GM12878 (cell line): ENCODE data around the gene AKR1B15. TPM values are rescaled to one million over a fixed set of nuclear protein-coding genes. Genes with fewer than 3 reads are reported as not detected.
A peak's percentile ranks its signal among the peaks of the same experiment; 100 is the strongest.

Experiments used
- ATAC-seq: fragments of 200-7000 bp; cut with Tn5 transposase; 3 replicates; pipeline ENCODE4 v1.9.1; 2020; ENCODE audit warnings: mild to moderate bottlenecking, moderate library complexity
- BruUV-seq: library from RNA; stranded (reverse); fragments of 400-500 nt; replicated peaks from 2 replicates; lab custom pipeline; 2021; lab: Mats Ljungman, UMichigan
- CTCF ChIA-PET: fragments of 300-600 bp; sonication (Branson Sonifier 250); formaldehyde crosslinking; extraction: SDS; loops from one replicate; lab custom pipeline; 2021; ENCODE audit warnings: inconsistent platforms; lab: Yijun Ruan, JAX
- POLR2A ChIA-PET: fragments of 350-600 bp; formaldehyde crosslinking; extraction: SDS; loops from one replicate; lab custom pipeline; 2021; ENCODE audit warnings: inconsistent platforms; lab: Charles Lee
- RAD21 ChIA-PET: fragments of 300-600 bp; sonication (Branson Sonifier 250); formaldehyde crosslinking; loops from one replicate; lab custom pipeline; 2023; ENCODE audit warnings: antibody characterized with exemption; ENCODE audit not compliant: unreplicated experiment; lab: Charles Lee
- SMC1A ChIA-PET: fragments of 300-600 bp; sonication (Branson Sonifier 250); formaldehyde crosslinking; loops from one replicate; lab custom pipeline; 2023; ENCODE audit not compliant: unreplicated experiment, uncharacterized antibody; lab: Charles Lee
- DNase-seq: peaks from one replicate; pipeline ENCODE4 v3.0.0-alpha.2; 2011; ENCODE audit warnings: low read depth, low spot score
- FAIRE-seq: peaks from 3 replicates; lab custom pipeline; 2011; peaks lifted over from hg19 to GRCh38; lab: Jason Lieb, UNC
- H2AFZ ChIP-seq: 2 replicates; pipeline ENCODE4 v1.6.0; 2011; ENCODE audit warnings: low read depth, low read length, control low read depth; ENCODE audit not compliant: control insufficient read depth
- H3K27ac ChIP-seq: 2 replicates; pipeline ENCODE4 v1.5.1; 2011; ENCODE audit warnings: control low read depth; ENCODE audit not compliant: control insufficient read depth, insufficient read depth
- H3K27me3 ChIP-seq, 2 experiments: replicated peaks in 1 of 2; 2 replicates each; pipeline versions ENCODE4 v1.6.0 to v1.6.1; 2011; ENCODE audit warnings: low read length in 1 of 2; ENCODE audit not compliant: control insufficient read depth in 2 of 2, insufficient read depth in 2 of 2
- H3K36me3 ChIP-seq, 2 experiments: 2 replicates each; pipeline ENCODE4 v1.5.1; 2011; ENCODE audit warnings: low read length in 1 of 2; ENCODE audit not compliant: control insufficient read depth in 2 of 2, insufficient read depth in 2 of 2
- H3K4me1 ChIP-seq: 2 replicates; pipeline ENCODE4 v1.6.1; 2011; ENCODE audit warnings: mild to moderate bottlenecking, low read length, moderate library complexity, mixed read lengths; ENCODE audit not compliant: control insufficient read depth, insufficient read depth
- H3K4me2 ChIP-seq: 2 replicates; pipeline ENCODE4 v1.6.0; 2011; ENCODE audit warnings: control low read depth; ENCODE audit not compliant: control insufficient read depth, insufficient read depth
- H3K4me3 ChIP-seq: fragments of 200-600 bp; sonication (generic); 2 replicates; pipeline ENCODE4 v1.5.1; 2016
- H3K79me2 ChIP-seq: 2 replicates; pipeline ENCODE4 v1.6.0; 2011; ENCODE audit warnings: low read length; ENCODE audit not compliant: control insufficient read depth, insufficient read depth
- H3K9ac ChIP-seq: 2 replicates; pipeline ENCODE4 v1.8.0; 2011; ENCODE audit warnings: low read length, control low read depth, mixed read lengths; ENCODE audit not compliant: control insufficient read depth, insufficient read depth
- H3K9me3 ChIP-seq: replicated peaks from 3 replicates; pipeline ENCODE4 v1.5.1; 2011; ENCODE audit warnings: mild to moderate bottlenecking, low read length; ENCODE audit not compliant: control insufficient read depth, insufficient read depth
- H4K20me1 ChIP-seq: 2 replicates; pipeline ENCODE4 v1.6.0; 2011; ENCODE audit not compliant: control insufficient read depth, insufficient read depth
- ETV6 ChIP-seq, 2 experiments: fragments of 450-650 bp in 1 of 2; IDR thresholded peaks in 1 of 2; conservative IDR thresholded peaks in 1 of 2; 2 replicates each; pipeline ENCODE4 v1.6.1; 2014; ENCODE audit warnings: antibody characterized with exemption in 1 of 2, borderline replicate concordance in 1 of 2, low read depth in 1 of 2, mild to moderate bottlenecking in 1 of 2, moderate library complexity in 1 of 2
- HDGF ChIP-seq: fragments of 450-650 bp; IDR thresholded peaks from 2 replicates; pipeline ENCODE4 v1.6.1; 2016; ENCODE audit warnings: antibody characterized with exemption
- JUNB ChIP-seq: IDR thresholded peaks from 2 replicates; pipeline ENCODE4 v1.6.1; 2016; ENCODE audit warnings: antibody characterized with exemption, mild to moderate bottlenecking
- MTA3 ChIP-seq: IDR thresholded peaks from 2 replicates; pipeline ENCODE4 v1.6.1; 2012; ENCODE audit warnings: low read length, inconsistent platforms, borderline replicate concordance
- NBN ChIP-seq: fragments of 450-650 bp; IDR thresholded peaks from 2 replicates; pipeline ENCODE4 v1.6.1; 2016
- NR2C2 ChIP-seq: IDR thresholded peaks from 2 replicates; pipeline ENCODE4 v1.6.1; 2011; ENCODE audit warnings: borderline replicate concordance, low read depth; ENCODE audit not compliant: control insufficient read depth, insufficient read length
- PAX8 ChIP-seq: fragments of 450-650 bp; IDR thresholded peaks from 2 replicates; pipeline ENCODE4 v1.6.1; 2017; ENCODE audit warnings: mild to moderate bottlenecking, moderate library complexity
- POLR2AphosphoS5 ChIP-seq: IDR thresholded peaks from 2 replicates; pipeline ENCODE4 v1.6.1; 2011; ENCODE audit warnings: mild to moderate bottlenecking, low read length, inconsistent platforms
- SMAD5 ChIP-seq: IDR thresholded peaks from 2 replicates; pipeline ENCODE4 v1.6.1; 2016; ENCODE audit warnings: antibody characterized with exemption, low read depth
- TAF1 ChIP-seq: IDR thresholded peaks from 2 replicates; pipeline ENCODE4 v1.6.1; 2011; ENCODE audit warnings: mild to moderate bottlenecking, low read depth, low read length, borderline replicate concordance
- YY1 ChIP-seq: IDR thresholded peaks from 2 replicates; pipeline ENCODE4 v1.6.1; 2011; ENCODE audit warnings: low read depth, mild to moderate bottlenecking, low read length
- ZNF274 ChIP-seq: IDR thresholded peaks from one replicate; pipeline ENCODE4 v1.8.0; 2011; ENCODE audit not compliant: insufficient read length, insufficient read depth
- WGBS: methylation state at CpG from one replicate; pipeline ENCODE4 v1.1.6; 2016; ENCODE audit warnings: low lambda C conversion rate; ENCODE audit not compliant: insufficient replicate concordance, insufficient coverage; ENCODE audit errors: missing lambda C conversion rate; 5-methylcytosine and 5-hydroxymethylcytosine counted together
- in situ Hi-C: fragments of 300-500 bp; cut with MboI; formaldehyde crosslinking; loops from 9 replicates; pipeline ENCODE4 v1.14.3; 2018; ENCODE audit warnings: mixed read lengths
- intact Hi-C: fragments of 100-400 bp; cut with micrococcal nuclease; formaldehyde crosslinking; loops from one replicate; pipeline ENCODE4 v1.14.2; 2022; ENCODE audit not compliant: unreplicated experiment
- polyA plus RNA-seq, 11 experiments: library from polyadenylated mRNA; depleted of rRNA in 4 of 11; unstranded in 6 of 11; stranded (reverse) in 5 of 11; fragments of >200 nt; fragmentation: Nextera tagmentation in 4 of 11; fragmentation: Illumina TruSeq in 1 of 11; extraction: Ambion mirVana in 4 of 11; extraction: Trizol in 1 of 11; gene quantifications; 1 replicate in 1 of 11; 2 replicates in 10 of 11; pipeline versions ENCODE4 v1.2.1 to v1.2.3, GENCODE V29; 2011 to 2016; ENCODE audit warnings: inconsistent platforms in 2 of 11, missing spikeins in 2 of 11, low read depth in 1 of 11
- total RNA-seq, 4 experiments: library from RNA; depleted of rRNA in 3 of 4; stranded (reverse); fragments of >200 nt in 3 of 4; fragmentation: Illumina TruSeq in 1 of 4; extraction: Trizol in 1 of 4; gene quantifications; 2 replicates each; pipeline versions ENCODE4 v1.2.1 to v1.2.3, GENCODE V29; 2013 to 2021
- TF ChIP-seq, protein P1 (sequence below): fragments of 450-650 bp; IDR thresholded peaks from 2 replicates; pipeline ENCODE4 v1.6.1; 2017; ENCODE audit warnings: mild to moderate bottlenecking, moderate library complexity
- TF ChIP-seq, protein P2 (sequence below): fragments of 150-350 bp; IDR thresholded peaks from 2 replicates; pipeline ENCODE4 v1.6.1; 2014; ENCODE audit warnings: mild to moderate bottlenecking, low read depth, low read length

AKR1B15 gene
- total and polyA plus RNA-seq, 10 of the 15 experiments (the other 5 are each of a cell fraction or from before 2014, with no cell fraction given) = 0.06 TPM; not detected in 9

DNA sequence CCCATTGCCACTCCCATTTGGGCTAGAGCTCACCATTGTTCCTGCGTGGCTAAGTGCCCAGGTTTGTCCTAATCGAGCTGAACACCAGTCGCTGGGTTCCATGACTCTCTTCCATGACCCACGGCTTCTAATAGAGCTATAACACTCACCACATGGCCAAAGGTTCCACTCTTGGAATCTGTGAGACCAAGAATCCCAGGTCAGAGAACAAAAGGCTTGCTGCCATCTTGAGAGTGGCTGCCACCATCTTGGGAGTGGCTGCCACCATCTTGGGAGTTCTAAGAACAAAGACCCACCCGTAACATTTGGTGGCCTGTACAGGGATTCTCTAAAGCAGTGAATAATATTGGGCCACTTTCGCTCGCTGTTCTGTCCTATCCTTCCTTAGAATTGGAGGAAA, 37.0 kb downstream of the AKR1B15 start:
- ChIA-PET RAD21 (no interaction called here), SMC1A (no interaction called here)

DNA sequence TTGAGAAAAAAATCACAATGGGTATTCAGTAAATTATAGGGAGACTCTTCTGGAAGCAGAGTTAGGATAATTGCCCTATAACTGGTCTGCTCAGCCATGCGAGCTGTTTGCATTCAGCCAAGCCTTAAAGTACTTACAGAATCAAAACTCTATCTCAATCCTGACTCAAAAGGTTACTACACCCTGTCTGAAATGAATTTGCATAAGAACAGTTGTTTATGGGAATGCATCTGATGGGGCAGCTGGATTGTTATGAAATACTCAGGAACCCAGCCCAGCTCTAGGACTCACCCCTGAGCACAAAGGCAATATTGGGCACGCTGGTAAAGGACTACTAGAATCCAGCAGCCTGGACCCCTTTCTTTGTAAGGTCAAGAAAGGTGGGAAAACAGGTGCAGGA, 38.8 kb downstream of the AKR1B15 start:
- WGBS = 19% methylated on average over 2 of the region's 2 CpGs
- RAD21 ChIA-PET = no interaction called here
- Histone ChIP-seq H3K9me3 (no peaks in the 10 kb centered on the region), H4K20me1 (no peaks in the 10 kb centered on the region), H3K4me2 (no peak overlapping the region), H3K27ac (no peak overlapping the region), H3K9ac (no peak overlapping the region), H3K4me3 (no peak overlapping the region), H3K36me3 (no peaks in the 10 kb centered on the region), H3K4me1 (no peaks in the 10 kb centered on the region), H3K27me3 (no peaks in the 10 kb centered on the region), H3K79me2 (no peaks in the 10 kb centered on the region), H2AFZ (no peak overlapping the region)
- intact Hi-C loops (no loop called here), in situ Hi-C loops (no loop called here)
- SMC1A ChIA-PET = no interaction called here
- DNase-seq (no peak), ATAC-seq (no peak), FAIRE-seq (no peak)
- no TSS peak for BruUV-seq
- CTCF ChIA-PET = no interaction called here
- POLR2A ChIA-PET = no interaction called here
- TF ChIP-seq TAF1 (no peak), MTA3 (no peak), JUNB (no peak), ZNF274 (no peak), POLR2AphosphoS5 (no peak), NBN (no peak), PAX8 (no peak), SMAD5 (no peak), NR2C2 (no peak), HDGF (no peak)
- TF ChIP-seq, protein P1, sequence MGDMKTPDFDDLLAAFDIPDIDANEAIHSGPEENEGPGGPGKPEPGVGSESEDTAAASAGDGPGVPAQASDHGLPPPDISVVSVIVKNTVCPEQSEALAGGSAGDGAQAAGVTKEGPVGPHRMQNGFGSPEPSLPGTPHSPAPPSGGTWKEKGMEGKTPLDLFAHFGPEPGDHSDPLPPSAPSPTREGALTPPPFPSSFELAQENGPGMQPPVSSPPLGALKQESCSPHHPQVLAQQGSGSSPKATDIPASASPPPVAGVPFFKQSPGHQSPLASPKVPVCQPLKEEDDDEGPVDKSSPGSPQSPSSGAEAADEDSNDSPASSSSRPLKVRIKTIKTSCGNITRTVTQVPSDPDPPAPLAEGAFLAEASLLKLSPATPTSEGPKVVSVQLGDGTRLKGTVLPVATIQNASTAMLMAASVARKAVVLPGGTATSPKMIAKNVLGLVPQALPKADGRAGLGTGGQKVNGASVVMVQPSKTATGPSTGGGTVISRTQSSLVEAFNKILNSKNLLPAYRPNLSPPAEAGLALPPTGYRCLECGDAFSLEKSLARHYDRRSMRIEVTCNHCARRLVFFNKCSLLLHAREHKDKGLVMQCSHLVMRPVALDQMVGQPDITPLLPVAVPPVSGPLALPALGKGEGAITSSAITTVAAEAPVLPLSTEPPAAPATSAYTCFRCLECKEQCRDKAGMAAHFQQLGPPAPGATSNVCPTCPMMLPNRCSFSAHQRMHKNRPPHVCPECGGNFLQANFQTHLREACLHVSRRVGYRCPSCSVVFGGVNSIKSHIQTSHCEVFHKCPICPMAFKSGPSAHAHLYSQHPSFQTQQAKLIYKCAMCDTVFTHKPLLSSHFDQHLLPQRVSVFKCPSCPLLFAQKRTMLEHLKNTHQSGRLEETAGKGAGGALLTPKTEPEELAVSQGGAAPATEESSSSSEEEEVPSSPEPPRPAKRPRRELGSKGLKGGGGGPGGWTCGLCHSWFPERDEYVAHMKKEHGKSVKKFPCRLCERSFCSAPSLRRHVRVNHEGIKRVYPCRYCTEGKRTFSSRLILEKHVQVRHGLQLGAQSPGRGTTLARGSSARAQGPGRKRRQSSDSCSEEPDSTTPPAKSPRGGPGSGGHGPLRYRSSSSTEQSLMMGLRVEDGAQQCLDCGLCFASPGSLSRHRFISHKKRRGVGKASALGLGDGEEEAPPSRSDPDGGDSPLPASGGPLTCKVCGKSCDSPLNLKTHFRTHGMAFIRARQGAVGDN = no peak
- TF ChIP-seq, protein P2, sequence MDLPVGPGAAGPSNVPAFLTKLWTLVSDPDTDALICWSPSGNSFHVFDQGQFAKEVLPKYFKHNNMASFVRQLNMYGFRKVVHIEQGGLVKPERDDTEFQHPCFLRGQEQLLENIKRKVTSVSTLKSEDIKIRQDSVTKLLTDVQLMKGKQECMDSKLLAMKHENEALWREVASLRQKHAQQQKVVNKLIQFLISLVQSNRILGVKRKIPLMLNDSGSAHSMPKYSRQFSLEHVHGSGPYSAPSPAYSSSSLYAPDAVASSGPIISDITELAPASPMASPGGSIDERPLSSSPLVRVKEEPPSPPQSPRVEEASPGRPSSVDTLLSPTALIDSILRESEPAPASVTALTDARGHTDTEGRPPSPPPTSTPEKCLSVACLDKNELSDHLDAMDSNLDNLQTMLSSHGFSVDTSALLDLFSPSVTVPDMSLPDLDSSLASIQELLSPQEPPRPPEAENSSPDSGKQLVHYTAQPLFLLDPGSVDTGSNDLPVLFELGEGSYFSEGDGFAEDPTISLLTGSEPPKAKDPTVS = no peak

More for the DNA sequence above, 37.0 kb downstream of the AKR1B15 start:
- no peaks in the 10 kb centered on the region for H3K36me3 ChIP-seq
- FAIRE-seq (no peak), ATAC-seq (no peak), DNase-seq (no peak)
- no peaks in the 10 kb centered on the region for H4K20me1 ChIP-seq
- H3K9ac ChIP-seq = no peak overlapping the region
- no peak overlapping the region for H3K4me2 ChIP-seq
- H3K4me1 ChIP-seq = no peaks in the 10 kb centered on the region
- TF ChIP-seq ETV6 (conservative IDR thresholded peaks at IDR 0.05 in 1 of 2, IDR thresholded peaks at IDR 0.05 in 1 of 2; ENCODE audit: borderline replicate concordance in 1 of 2, low read depth in 1 of 2) (no peak), YY1 (peak; percentile 72)
- H3K4me3 ChIP-seq = no peak overlapping the region
- ChIA-PET POLR2A (no interaction called here), CTCF (no interaction called here)
- WGBS = 23% methylated on average over 7 of the region's 7 CpGs
- no peaks in the 10 kb centered on the region for H3K79me2 ChIP-seq
- no TSS peak for BruUV-seq
- H2AFZ ChIP-seq = no peak overlapping the region
- intact Hi-C loops = no loop called here
- H3K9me3 ChIP-seq = no peaks in the 10 kb centered on the region
- in situ Hi-C loops = no loop called here
- no peaks in the 10 kb centered on the region for H3K27me3 ChIP-seq
- H3K27ac ChIP-seq = no peak overlapping the region
